GM06990 (cell line): ENCODE data around the gene ULK1.
A peak's percentile ranks its signal among the peaks of the same experiment; 100 is the strongest.

Source experiments
- DNase-seq: peaks from one replicate; pipeline ENCODE4 v3.0.0-alpha.2; 2011; ENCODE audit not compliant: insufficient read length; ENCODE audit errors: extremely low read depth
- H3K27me3 ChIP-seq: replicated peaks from 2 replicates; pipeline ENCODE4 v1.6.0; 2011; ENCODE audit warnings: low read length; ENCODE audit not compliant: control insufficient read depth, insufficient read depth
- H3K36me3 ChIP-seq: 2 replicates; pipeline ENCODE4 v1.5.1; 2011; ENCODE audit warnings: low read length; ENCODE audit not compliant: control insufficient read depth, insufficient read depth
- H3K4me3 ChIP-seq: replicated peaks from 2 replicates; pipeline ENCODE4 v1.5.1; 2011; ENCODE audit warnings: low read depth, mild to moderate bottlenecking, control low read depth, low read length
- CTCF ChIP-seq: IDR thresholded peaks from 2 replicates; pipeline ENCODE4 v1.5.1; 2011; ENCODE audit warnings: low read length, control low read depth, mild to moderate bottlenecking, inconsistent platforms; ENCODE audit not compliant: insufficient read depth, poor library complexity, severe bottlenecking

ULK1 gene

GRCh38 chr12:131894313-131894860 lies at the start of gene ULK1:
ULK1 (plus strand) TSS chr12:131894622; CDS start chr12:131895002, 380 bp downstream.
- H3K27me3 ChIP-seq = no peaks in the 10 kb centered on the region
- no peak for TF ChIP-seq CTCF
- peaks cover 2% of the 10 kb centered on the region; the same call in 1 of the 2 replicates for H3K36me3 ChIP-seq
- H3K4me3 ChIP-seq = peak within 1 kb of the TSS; percentile 71
- peak; percentile 86 for DNase-seq

- no peaks in the 10 kb centered on the region for H3K36me3 ChIP-seq
- H3K4me3 ChIP-seq = no peak overlapping the region
- no peaks in the 10 kb centered on the region for H3K27me3 ChIP-seq
- TF ChIP-seq CTCF = no peak
- no peak for DNase-seq
Measured at GRCh38 chr12:131844656-131845055, 49.8 kb upstream of the ULK1 start.

- no peak overlapping the region for H3K4me3 ChIP-seq
- H3K27me3 ChIP-seq = no peaks in the 10 kb centered on the region
- no peak for DNase-seq
- no peaks in the 10 kb centered on the region for H3K36me3 ChIP-seq
- TF ChIP-seq CTCF = no peak
Measured at GRCh38 chr12:131845121-131845520, 49.3 kb upstream of the ULK1 start.

- no peak overlapping the region for H3K4me3 ChIP-seq
- no peak for TF ChIP-seq CTCF
- H3K27me3 ChIP-seq = no peaks in the 10 kb centered on the region; the same call in 1 of the 2 replicates
- H3K36me3 ChIP-seq = no peaks in the 10 kb centered on the region
- no peak for DNase-seq
Measured at GRCh38 chr12:131847456-131847855, 47.0 kb upstream of the ULK1 start.

GRCh38 chr12:131848753-131849152 lies 45.7 kb upstream of the ULK1 start:
- no peak for TF ChIP-seq CTCF
- no peak for DNase-seq
- no peaks in the 10 kb centered on the region; the same call in 1 of the 2 replicates for H3K27me3 ChIP-seq
- H3K36me3 ChIP-seq = no peaks in the 10 kb centered on the region
- no peak overlapping the region for H3K4me3 ChIP-seq
